ACHN (cell line): ENCODE data around the gene MSL3.

Experiments used
- DNase-seq: peaks from one replicate; pipeline ENCODE4 v3.0.0-alpha.2; 2015
- in situ Hi-C: cut with HindIII; loops from 2 replicates; pipeline ENCODE4 v1.10.0; 2017; ENCODE audit warnings: low sequenced_read_pairs, low pct_ligation_motif_present, low pct_unique_long_range_greater_than_20kb

MSL3 gene

DNA sequence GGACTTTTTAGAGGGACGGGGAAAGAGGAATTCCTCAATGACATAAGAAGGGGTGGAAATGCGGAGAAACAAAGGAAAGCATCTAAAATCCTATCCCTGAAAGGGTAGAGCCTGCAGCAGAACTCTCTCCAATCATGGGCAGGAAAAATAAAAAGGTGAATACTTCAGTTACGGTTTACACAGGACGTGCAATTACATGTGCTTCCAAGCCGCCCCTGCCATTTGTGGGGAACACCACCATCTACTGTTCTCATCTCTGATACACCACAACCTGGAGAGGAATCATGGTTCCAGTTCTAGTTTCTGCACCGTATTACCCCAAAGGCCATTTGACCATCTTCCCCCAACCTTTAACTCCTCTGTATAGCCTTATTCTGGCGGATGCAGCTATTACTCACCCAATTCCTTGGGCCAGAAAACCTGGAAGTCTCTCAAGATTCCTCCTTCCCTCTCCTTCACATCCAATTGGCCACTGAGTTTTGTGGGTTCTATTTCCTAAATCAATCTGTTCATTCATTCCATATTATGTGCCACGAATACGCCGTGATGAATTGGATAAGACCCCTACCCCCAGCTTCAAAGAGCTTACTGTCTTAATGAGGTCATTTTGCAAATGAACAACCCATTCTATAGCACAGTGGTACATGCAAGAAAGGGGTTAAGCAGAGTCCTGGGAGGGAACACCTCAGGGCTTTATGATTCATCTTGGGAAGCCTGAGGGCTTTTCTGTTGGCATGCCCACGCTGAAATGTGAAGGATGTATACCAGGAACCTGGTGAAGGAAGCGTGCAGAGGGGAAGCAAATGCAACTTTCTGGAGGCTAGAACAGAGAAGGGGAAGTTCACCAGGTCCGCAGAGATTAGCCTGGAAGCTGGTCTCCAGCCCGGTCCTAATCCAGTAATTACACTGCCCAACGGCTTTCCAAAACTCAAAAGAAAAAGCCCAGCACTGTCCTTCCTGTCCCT is 1.4 kb upstream of the MSL3 start:
- peak; percentile 15 for DNase-seq
- in situ Hi-C loops: loop anchor here (25.0 kb wide), 1 partner anchor 219 kb away; no protein-coding TSS in a partner anchor

DNA sequence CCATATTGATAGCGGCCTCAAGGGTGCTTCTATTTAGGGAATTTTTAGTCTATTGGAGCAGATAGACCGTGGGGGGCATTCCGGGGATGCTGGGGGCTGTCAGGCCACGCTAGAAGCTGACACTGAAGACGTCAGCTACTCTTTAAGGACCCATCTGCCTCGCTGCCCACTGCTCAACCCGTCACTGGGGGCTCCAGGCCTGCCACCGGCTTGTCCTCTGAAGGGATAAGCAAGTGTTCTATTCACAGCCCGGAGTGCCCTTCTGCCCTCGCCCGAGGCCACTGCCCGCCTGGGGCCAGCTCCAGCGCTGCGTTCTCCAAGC is 679 bp upstream of the MSL3 start:
- no peak for DNase-seq
- in situ Hi-C loops: loop anchor here (25.0 kb wide), 1 partner anchor 220 kb away; no protein-coding TSS in a partner anchor

DNA sequence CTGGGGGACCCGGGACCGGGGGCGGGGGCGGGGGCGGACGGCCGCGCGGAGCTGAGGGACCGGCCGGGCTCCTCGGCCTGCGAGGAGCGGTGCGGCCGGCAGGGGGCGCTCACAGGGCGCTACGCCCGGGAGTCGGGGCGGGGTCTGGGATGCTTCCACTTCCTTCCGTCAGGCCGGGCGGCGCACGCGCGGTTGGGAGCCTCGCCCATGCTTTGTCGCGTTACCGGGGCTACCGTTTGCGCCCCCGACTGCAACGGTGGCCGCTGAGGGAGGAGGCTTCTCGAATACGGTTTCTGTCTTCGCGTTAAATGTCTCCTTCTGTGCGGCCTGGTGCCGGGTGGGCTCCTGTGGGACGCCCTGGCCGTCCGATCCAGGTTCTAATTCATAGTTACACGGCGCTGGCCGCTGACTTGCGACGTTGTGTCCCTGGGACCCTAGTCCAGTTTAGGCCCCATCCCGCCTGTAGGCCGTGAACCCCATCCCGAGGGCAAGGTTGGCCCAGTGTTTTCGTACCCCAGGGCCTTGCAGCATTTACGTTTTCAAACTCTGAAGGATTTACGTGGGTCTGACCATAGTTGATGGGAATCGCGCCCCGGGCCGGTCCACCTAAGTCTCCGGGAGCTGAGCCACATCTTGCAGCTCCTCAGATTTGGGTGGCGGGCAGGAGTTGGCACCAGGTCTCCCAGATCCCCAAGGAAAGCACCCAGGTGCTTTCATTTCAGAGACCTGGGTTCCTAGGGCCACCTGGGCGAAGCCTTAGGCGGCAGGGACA is 549 bp downstream of the MSL3 start:
- in situ Hi-C loops: loop anchor here (25.0 kb wide), 1 partner anchor 221 kb away; no protein-coding TSS in a partner anchor
- DNase-seq: peak; percentile 73

DNA sequence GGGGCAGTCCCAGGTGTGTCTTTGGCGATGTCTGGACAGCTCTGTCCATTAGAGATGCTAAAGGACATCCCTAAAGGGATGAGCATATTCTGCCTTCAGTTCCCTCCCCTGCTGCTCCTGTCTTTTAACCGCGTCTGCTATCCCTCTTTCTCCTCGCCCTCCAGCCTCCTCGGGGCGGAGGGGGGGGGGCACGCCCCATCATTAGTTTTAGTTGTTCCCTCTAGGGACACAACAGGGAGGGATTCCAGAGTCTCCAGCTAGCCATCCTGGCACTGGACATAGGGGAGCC is 1.1 kb downstream of the MSL3 start:
- no peak for DNase-seq
- in situ Hi-C loops: loop anchor here (25.0 kb wide), 1 partner anchor 222 kb away; no protein-coding TSS in a partner anchor

DNA sequence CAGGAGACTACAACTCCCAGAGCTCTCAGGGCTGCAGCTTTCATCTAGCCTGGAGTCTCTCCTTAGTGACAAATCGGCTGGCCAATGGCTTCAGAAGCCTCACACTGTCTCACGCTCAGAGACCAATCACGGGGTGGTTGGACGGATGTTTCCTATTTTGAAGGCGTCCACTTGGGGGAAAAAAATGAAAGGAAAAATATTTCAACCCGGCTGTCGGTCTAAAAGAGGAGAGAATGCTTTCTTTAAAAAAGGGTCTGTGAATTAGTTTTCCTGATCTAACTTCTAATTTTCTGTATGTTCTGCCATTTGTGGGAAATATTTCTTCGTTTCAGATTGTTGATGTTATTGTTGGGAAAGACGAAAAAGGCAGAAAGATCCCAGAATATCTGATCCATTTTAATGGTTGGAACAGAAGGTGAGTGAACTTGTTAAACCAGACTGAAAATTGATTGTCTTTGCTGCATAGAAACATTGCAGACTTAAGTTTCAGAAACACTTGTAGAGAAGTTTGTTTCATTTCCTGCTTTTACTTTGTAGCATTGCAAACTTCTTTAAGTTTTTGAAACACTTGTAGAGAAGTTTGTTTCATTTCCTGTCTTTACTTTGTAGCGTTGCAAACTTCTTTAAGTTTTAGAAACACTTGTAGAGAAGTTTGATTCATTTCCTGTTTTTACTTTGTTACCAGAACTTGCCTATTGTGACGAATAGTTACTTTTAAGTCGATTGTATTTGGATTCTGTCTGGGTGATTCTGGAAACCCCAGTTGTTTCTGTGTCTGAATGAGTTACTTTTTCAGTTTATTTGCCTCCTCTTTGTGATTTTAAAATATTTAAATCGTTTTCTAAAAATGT is 1.6 kb downstream of the MSL3 start:
- peak; percentile 86 for DNase-seq

DNA sequence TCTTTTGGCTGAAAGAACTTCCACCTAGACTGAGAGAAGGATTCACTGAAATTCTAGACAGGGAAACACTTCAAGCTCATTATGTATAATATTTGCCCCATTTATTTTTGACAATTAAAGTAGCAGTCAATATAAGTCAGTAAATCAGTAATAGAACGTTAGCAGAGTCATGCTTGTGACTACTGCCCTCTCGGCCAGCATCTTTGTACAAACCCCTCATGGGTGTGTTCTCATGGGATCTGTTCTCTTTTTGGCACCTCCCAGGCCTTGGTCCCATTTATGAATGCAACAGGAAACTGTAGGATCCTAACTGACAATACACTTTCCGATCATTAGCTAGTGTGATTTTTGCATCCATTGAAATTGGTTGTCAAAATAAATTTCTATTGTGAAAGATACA is 2.9 kb downstream of the MSL3 start:
- no peak for DNase-seq
- in situ Hi-C loops: loop anchor here (25.0 kb wide), 1 partner anchor 224 kb away; no protein-coding TSS in a partner anchor

More for the DNA sequence above, 1.6 kb downstream of the MSL3 start:
- in situ Hi-C loops: loop anchor here (25.0 kb wide), 1 partner anchor 222 kb away; no protein-coding TSS in a partner anchor

DNA sequence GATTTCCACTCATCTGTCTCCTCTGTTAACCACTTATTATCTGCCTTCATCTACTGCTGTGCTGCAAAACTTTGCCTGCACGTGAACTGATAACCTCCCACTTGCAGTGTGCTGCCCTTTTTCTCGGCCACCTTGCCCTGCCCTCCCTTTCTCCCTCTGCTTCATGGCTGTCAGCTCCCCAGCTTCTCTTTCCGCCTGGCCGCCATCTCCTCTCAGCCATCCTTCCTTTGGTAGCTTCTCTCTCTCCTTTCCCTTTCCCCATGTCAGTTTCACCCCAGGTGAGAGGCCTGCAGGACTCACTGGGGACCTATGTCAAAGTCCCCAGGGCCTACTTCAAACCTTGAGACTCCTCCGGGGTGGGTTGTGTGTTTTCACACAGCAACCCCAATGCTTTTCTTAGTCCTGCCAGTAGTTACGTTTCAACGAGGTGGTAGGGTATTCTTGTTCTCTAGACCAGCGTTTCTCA is 6.6 kb downstream of the MSL3 start:
- in situ Hi-C loops: loop anchor here (25.0 kb wide), 1 partner anchor 227 kb away; no protein-coding TSS in a partner anchor
- no peak for DNase-seq

DNA sequence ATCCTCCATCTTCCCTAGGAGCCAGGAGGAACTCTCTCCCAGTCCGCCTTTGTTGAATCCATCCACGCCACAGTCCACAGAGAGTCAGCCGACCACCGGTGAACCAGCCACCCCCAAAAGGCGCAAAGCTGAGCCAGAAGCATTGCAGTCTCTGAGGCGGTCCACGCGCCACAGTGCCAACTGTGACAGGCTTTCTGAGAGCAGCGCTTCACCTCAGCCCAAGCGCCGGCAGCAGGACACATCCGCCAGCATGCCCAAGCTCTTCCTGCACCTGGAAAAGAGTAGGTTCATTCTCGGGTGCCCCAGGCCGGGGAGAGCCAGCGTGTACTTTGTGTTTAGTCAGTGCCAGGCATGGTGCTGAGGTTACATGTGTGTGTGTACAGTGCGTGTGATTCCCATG is 7.4 kb downstream of the MSL3 start:
- in situ Hi-C loops: loop anchor here (25.0 kb wide), 1 partner anchor 228 kb away; no protein-coding TSS in a partner anchor

DNA sequence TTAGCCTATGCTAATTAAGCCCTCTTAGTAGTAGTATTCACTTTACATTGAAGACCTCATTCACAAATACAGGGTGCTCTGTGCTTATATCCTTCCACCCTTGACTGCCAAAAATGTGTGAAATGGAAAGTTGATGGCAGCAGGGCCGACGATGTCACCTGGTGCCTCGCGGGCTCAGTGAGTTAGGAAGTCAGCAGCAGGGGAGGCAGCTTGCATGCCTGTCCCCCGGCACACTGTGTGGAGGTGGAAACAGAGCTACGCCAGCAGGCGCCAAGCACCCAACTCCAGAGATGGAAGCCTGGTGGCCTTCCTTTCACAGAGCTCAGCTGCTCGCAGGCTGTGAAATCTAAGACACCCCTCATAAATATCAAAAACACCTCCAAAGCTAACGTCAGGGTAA is 8.4 kb downstream of the MSL3 start:
- no peak for DNase-seq
- in situ Hi-C loops: loop anchor here (25.0 kb wide), 1 partner anchor 229 kb away; no protein-coding TSS in a partner anchor

More for the DNA sequence above, 7.4 kb downstream of the MSL3 start:
- no peak for DNase-seq

DNA sequence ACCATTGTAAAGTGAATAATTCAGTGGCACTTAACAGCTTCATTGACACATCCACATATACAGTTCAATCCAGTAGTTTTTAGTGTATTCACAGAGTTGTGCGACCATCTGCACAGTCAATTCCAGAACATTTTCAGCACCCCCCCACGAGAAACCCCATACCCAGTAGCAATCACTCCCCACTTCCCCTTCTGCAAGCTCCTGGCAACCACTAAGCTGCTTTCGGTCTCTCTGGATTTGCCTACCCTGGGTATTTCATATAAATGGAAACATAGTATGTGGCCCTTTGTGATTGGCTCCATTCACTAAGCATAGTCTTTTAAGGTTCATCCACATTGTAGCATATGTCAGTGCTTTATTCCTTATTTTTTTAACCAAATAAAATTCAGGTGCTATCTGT is 10.0 kb downstream of the MSL3 start:
- no peak for DNase-seq
- in situ Hi-C loops: loop anchor here (25.0 kb wide), 1 partner anchor 231 kb away; no protein-coding TSS in a partner anchor

DNA sequence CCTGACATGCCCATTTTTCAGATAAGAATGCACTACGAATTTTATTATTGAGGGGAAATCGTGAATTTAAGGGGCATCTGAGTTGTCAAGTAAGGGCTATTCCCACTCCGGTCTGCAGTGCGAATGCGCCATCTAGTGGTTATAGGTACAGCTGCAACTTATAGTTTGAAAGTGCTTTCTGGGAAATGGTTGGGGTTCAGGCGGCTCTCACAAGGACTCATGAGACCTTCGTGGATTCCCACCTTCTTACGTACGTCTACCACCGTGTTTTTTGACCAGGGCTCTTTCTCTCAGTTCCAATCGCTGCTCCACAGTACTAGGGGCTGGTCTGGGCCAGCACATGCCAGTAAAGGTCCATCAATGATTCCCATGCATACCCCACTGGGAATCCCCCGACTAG is 12.3 kb downstream of the MSL3 start:
- DNase-seq: peak; percentile 44
- in situ Hi-C loops: loop anchor here (25.0 kb wide), 1 partner anchor 233 kb away; no protein-coding TSS in a partner anchor

DNA sequence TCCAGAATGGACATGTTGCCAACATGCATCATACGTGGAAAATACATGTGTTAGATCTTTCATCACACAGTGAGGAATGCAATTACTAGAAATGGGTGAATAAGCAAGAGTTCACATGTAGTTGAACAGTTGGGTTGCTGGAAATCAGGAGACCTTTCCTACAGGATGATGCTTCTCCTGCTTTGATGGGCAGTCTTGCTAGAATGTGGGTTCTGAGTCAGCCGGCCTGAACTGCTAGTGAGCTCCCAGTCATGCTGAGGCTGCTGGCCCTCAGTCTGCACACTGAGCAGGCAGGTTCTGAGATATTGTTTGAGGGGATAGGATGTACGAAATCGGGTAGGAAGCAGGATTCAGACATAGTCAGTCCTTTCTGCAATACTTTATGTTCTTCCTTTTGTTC is 20.2 kb downstream of the MSL3 start:
- in situ Hi-C loops: no loop called here
- no peak for DNase-seq

DNA sequence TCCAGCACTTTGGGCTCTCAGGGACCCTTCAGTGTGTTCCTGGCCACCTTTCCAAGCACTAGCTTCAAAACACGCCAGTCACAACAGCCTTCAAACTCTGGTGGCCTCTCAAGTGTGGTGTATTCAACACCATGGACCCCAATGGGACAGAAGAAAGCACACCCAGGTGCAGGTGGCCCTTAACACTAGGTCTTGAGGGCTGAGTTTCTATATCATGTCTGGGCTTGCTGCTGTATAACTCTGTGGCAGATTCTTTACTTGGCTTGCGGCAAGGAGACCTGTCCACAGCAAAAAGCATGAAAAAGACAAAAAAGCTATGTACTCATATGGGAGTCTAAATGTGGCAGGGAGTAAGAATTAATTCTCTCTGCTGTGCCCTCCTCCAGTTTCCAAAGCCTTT is 23.1 kb downstream of the MSL3 start:
- in situ Hi-C loops: no loop called here
- DNase-seq: no peak

DNA sequence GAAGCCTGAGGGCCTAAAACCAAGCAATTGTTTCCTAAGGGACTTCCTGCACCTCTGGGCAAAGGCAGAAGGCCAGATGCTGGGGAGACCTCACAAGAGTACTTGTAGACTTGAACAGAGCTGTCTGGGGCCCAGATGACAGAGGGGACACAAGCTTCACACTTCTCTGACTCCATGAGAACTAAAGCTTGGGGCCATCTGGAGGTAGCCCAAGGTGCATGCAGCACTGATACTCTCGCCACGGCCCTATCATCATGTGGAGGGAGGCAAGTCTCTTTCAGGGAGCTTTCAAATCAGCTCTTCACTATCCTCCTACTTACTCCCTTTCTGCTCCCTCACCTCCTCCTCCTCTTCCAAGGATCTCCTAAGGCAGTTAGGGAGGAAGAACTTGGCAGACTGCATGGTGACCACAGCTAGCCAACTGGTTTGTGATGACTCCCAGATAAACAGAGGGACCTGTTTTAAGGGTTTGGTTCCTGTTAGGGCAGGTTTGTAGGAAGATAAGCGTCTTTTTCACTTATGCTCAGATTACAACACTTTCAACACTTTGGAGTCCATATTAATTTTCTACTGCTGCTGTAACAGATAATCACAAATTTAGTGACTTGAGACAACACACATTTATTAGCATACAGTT is 23.8 kb downstream of the MSL3 start:
- in situ Hi-C loops: no loop called here
- no peak for DNase-seq

DNA sequence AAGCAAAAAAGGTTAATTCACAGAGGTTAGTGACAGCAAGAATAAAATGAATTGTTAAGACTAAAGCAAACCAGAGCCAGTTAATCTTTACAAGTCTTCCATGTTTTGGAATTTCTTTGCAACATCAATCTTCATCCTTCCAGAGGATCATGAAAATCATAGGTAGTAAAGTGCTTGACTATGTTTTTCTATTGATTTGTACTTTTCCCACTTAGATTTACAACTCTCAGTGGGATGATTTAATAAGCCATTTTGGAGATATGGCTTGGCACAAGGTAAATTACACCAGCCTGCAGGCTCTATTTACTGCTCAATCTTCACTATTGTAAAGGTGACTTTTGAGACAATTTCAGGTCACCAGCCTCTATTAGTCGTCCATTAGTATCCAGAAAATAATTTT is 26.5 kb downstream of the MSL3 start:
- in situ Hi-C loops: no loop called here

DNA sequence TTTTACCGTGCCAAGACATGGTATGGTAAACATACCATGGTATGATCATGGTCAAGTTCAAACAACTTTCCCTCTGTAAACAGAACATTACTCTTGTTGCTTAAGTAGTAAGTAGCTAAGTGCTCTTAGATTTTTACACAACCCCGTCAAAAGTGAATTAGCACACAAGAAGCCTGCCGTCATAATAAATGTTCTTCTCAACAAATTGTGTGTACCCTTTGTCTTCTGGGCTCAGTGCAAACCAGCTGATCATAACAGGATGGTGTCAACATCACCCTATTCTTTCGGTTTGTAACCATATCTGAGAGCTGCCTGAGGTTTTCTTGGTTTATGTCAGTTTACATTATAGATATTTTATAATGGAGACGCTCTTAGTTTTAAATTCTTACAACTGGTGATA is 28.8 kb downstream of the MSL3 start:
- in situ Hi-C loops: no loop called here
- DNase-seq: no peak

More for the DNA sequence above, 26.5 kb downstream of the MSL3 start:
- no peak for DNase-seq

DNA sequence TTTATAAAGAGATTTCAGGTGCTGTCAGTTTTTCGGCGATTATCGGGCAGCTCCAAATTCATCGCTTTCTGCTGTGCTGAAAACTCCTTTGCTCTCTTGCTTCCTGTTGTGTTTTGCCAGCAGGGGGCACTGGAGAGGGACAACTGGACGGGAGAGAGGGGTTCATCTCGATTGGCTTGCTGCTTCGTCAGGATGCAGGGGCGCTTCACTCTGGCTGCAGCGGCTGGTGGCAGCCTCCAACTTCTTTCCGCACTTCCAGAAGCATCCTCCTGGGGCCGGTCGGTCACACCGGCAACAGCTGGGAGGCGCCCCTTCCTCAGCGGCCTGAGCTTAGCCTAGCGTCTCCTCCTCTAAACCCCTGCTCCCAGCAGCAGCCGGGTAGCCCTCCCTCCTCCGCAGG is 29.5 kb downstream of the MSL3 start:
- peak; percentile 4 for DNase-seq
- in situ Hi-C loops: no loop called here

DNA sequence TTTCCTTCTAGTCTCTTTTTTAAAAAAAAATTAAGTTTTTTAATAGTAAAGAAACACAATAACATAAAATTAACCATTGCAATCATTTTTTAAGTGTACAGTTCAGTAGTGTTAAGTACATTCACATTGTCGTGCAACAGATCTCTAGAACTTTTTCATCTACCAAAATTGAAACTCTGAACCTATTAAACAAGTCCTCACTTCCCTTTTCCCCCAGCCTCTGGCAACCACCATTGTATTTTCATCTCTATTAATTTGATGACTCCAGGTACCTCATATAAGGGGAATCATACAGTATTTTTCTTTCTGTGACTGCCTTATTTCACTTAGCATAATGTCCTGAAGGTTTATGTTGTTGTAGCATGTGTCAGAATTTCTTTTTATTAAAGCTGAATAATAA is 31.8 kb downstream of the MSL3 start:
- DNase-seq: no peak
- in situ Hi-C loops: no loop called here
